Right lobe of liver (tissue), 4 donors: ENCODE data around the gene ANXA6.

Source experiments
- CTCF ChIP-seq, 4 donors: fragments of 200-600 bp in 3 of 4; fragments of 450-650 bp in 1 of 4; IDR thresholded peaks; one replicate each; pipeline versions ENCODE4 v1.5.1 to v1.8.0; 2016 to 2022; ENCODE audit warnings: antibody characterized with exemption in 4 of 4, mild to moderate bottlenecking in 2 of 4
- POLR2A ChIP-seq: fragments of 450-650 bp; IDR thresholded peaks from one replicate; pipeline ENCODE4 v1.6.1; 2017; ENCODE audit warnings: antibody characterized with exemption, mild to moderate bottlenecking
- donor health status: DM: no; HTN: no; CAD: no.
- donor health status: DM: no; HTN: no; CAD: no.
- donor health status: DM: no; HTN: yes; CAD: no.

GRCh38 chr5:151189151-151189550 lies 31.6 kb upstream of the ANXA6 start:
- TF ChIP-seq CTCF (IDR thresholded peaks at IDR 0.05), result no peak
- TF ChIP-seq POLR2A, result no peak
